Panc1 (cell line): ENCODE data around the gene LRRTM2.

Experiments used
- CTCF ChIP-seq: fragments of 450-650 bp; IDR thresholded peaks from 2 replicates; pipeline ENCODE4 v1.5.1; 2017; ENCODE audit warnings: mild to moderate bottlenecking
- POLR2AphosphoS5 ChIP-seq: IDR thresholded peaks from 2 replicates; pipeline ENCODE4 v1.6.1; 2012; ENCODE audit warnings: mild to moderate bottlenecking, low read depth, low read length, moderate library complexity

GRCh38 chr5:138874771-138875551 is at the start of gene LRRTM2:
- no peak for TF ChIP-seq CTCF
- TF ChIP-seq POLR2AphosphoS5: no peak
